ENCODE measurements around the gene ERN1. TPM values are rescaled to one million over a fixed set of nuclear protein-coding genes. Genes with fewer than 3 reads are reported as not detected.

The ERN1 gene
- total and polyA plus RNA-seq, 2 experiments from 2014 or later: 10.3 to 16.5 TPM

GRCh38 chr17:64001091-64001579 lies 128.8 kb downstream of the ERN1 start:
- TF ChIP-seq, protein P1, sequence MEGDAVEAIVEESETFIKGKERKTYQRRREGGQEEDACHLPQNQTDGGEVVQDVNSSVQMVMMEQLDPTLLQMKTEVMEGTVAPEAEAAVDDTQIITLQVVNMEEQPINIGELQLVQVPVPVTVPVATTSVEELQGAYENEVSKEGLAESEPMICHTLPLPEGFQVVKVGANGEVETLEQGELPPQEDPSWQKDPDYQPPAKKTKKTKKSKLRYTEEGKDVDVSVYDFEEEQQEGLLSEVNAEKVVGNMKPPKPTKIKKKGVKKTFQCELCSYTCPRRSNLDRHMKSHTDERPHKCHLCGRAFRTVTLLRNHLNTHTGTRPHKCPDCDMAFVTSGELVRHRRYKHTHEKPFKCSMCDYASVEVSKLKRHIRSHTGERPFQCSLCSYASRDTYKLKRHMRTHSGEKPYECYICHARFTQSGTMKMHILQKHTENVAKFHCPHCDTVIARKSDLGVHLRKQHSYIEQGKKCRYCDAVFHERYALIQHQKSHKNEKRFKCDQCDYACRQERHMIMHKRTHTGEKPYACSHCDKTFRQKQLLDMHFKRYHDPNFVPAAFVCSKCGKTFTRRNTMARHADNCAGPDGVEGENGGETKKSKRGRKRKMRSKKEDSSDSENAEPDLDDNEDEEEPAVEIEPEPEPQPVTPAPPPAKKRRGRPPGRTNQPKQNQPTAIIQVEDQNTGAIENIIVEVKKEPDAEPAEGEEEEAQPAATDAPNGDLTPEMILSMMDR (IDR thresholded peaks at IDR 0.05; ENCODE audit: poor library complexity): no peak
- no peak for TF ChIP-seq EZH2 (IDR thresholded peaks at IDR 0.05; ENCODE audit: borderline replicate concordance)
- no peak for TF ChIP-seq EZH2phosphoT487 (IDR thresholded peaks at IDR 0.05; ENCODE audit: low read depth, severe bottlenecking, unreplicated experiment)
- no peak for DNase-seq (ENCODE audit: low spot score)
- H3K4me1 ChIP-seq (ENCODE audit: insufficient read depth): peaks cover 10% of the 10 kb centered on the region
- no peaks in the 10 kb centered on the region for H4K20me1 ChIP-seq (ENCODE audit: insufficient read depth, poor library complexity, severe bottlenecking)
- H3K9me2 ChIP-seq (replicated peaks; ENCODE audit: insufficient read depth): no peaks in the 10 kb centered on the region
- no peak overlapping the region for H3K4me3 ChIP-seq
- H2AFZ ChIP-seq: no peak overlapping the region
- H3K27me3 ChIP-seq: peaks cover 13% of the 10 kb centered on the region
- WGBS (ENCODE audit: low lambda C conversion rate, missing lambda C conversion rate): 95% methylated on average over 6 of the region's 7 CpGs
- no peaks in the 10 kb centered on the region for H3K36me3 ChIP-seq (replicated peaks; ENCODE audit: insufficient read depth, low read depth)
- H3K79me2 ChIP-seq: no peaks in the 10 kb centered on the region
- H3K27ac ChIP-seq: no peak overlapping the region
- no peak overlapping the region for H3K4me2 ChIP-seq
- H3K9me3 ChIP-seq (ENCODE audit: low read depth): no peaks in the 10 kb centered on the region

- no peak overlapping the region for H3K4me2 ChIP-seq
- 89% methylated on average over 23 of the region's 25 CpGs for WGBS (ENCODE audit: low lambda C conversion rate, missing lambda C conversion rate)
These were observed 130.0 kb downstream of the ERN1 start for GRCh38 chr17:63999680-64000531.

GRCh38 chr17:63998721-63999679 lies 130.9 kb downstream of the ERN1 start:
- H3K4me2 ChIP-seq: peak overlapping the region; percentile 98

More at GRCh38 chr17:63999680-64000531, 130.0 kb downstream of the ERN1 start:
- Histone ChIP-seq H3K4me1 (ENCODE audit: insufficient read depth) (peaks cover 10% of the 10 kb centered on the region), H3K4me3 (no peak overlapping the region), H3K27ac (no peak overlapping the region), H3K36me3 (replicated peaks; ENCODE audit: insufficient read depth, low read depth) (no peaks in the 10 kb centered on the region), H3K9me2 (replicated peaks; ENCODE audit: insufficient read depth) (no peaks in the 10 kb centered on the region), H3K79me2 (no peaks in the 10 kb centered on the region), H3K27me3 (peaks cover 21% of the 10 kb centered on the region), H3K9me3 (ENCODE audit: low read depth) (no peaks in the 10 kb centered on the region), H4K20me1 (ENCODE audit: insufficient read depth, poor library complexity, severe bottlenecking) (no peaks in the 10 kb centered on the region), H2AFZ (no peak overlapping the region)
- no peak for DNase-seq (ENCODE audit: low spot score)
- TF ChIP-seq EZH2 (IDR thresholded peaks at IDR 0.05; ENCODE audit: borderline replicate concordance): no peak
- TF ChIP-seq, protein P1 (IDR thresholded peaks at IDR 0.05; ENCODE audit: poor library complexity): no peak
- no peak for TF ChIP-seq EZH2phosphoT487 (IDR thresholded peaks at IDR 0.05; ENCODE audit: low read depth, severe bottlenecking, unreplicated experiment)

More at GRCh38 chr17:63998721-63999679, 130.9 kb downstream of the ERN1 start:
- Histone ChIP-seq H2AFZ (peak overlapping the region; percentile 88), H3K79me2 (no peaks in the 10 kb centered on the region), H3K36me3 (replicated peaks; ENCODE audit: insufficient read depth, low read depth) (no peaks in the 10 kb centered on the region), H3K27ac (no peak overlapping the region), H4K20me1 (ENCODE audit: insufficient read depth, poor library complexity, severe bottlenecking) (no peaks in the 10 kb centered on the region), H3K4me3 (peak overlapping the region; percentile 77), H3K4me1 (ENCODE audit: insufficient read depth) (peaks cover 10% of the 10 kb centered on the region), H3K27me3 (peaks cover 26% of the 10 kb centered on the region), H3K9me2 (replicated peaks; ENCODE audit: insufficient read depth) (no peaks in the 10 kb centered on the region), H3K9me3 (ENCODE audit: low read depth) (no peaks in the 10 kb centered on the region)
- 47% methylated on average over 22 of the region's 33 CpGs for WGBS (ENCODE audit: low lambda C conversion rate, missing lambda C conversion rate)
- DNase-seq (ENCODE audit: low spot score): no peak
- TF ChIP-seq EZH2 (IDR thresholded peaks at IDR 0.05; ENCODE audit: borderline replicate concordance): no peak
- TF ChIP-seq, protein P1 (IDR thresholded peaks at IDR 0.05; ENCODE audit: poor library complexity): no peak
- no peak for TF ChIP-seq EZH2phosphoT487 (IDR thresholded peaks at IDR 0.05; ENCODE audit: low read depth, severe bottlenecking, unreplicated experiment)
